RWPE1 (cell line): ENCODE results near the gene SLC4A9.

Source experiments
- CTCF ChIA-PET: fragments of 350-600 bp; sonication (Branson Sonifier 250); formaldehyde crosslinking; extraction: SDS; loops from one replicate; lab custom pipeline; 2021; lab: Yijun Ruan, JAX
- POLR2A ChIA-PET: fragments of 400-600 bp; formaldehyde crosslinking; extraction: SDS; loops from one replicate; lab custom pipeline; 2020; ENCODE audit warnings: antibody characterized with exemption; ENCODE audit not compliant: low non-redundant PET; lab: Yijun Ruan, JAX
- DNase-seq: peaks from one replicate; pipeline ENCODE4 v3.0.0; 2012; ENCODE audit warnings: low spot score
- H3K27ac ChIP-seq: fragments of 450-650 bp; 2 replicates; pipeline ENCODE4 v1.5.1; 2017
- TF ChIP-seq, protein P1 (sequence below): fragments of 450-650 bp; conservative IDR thresholded peaks from 2 replicates; pipeline ENCODE4 v1.5.1; 2017; ENCODE audit warnings: low read depth, mild to moderate bottlenecking

Gene SLC4A9

DNA sequence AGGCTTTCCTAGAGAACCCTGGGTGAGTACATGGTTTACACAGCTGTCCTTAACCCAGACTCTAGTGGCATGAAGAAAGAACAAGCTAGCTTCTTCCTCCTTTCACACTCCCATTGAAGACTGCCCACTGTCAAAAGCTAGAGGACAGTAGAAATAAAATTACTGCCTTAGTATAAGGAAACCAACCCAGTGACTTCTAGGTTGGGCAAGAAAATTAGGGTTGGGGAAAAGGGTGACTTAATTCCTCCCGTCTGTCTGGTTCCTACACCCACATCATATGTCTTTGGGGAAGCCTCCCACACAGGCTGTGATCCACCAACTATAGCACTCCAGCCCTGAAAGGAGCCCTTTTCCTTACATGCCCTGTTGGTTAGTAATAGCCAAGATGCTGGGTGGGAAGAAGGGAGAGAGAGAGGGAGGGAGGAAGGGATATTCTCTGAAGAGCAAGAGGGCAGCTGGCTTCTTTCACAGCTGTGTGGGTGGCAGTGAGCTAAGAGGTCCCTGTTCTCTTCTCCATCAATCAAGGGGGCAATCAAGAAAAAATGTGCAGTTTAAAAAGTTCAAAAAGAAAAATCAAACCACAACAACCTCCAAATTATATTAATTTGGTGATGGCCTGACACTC lies 35.3 kb upstream of the SLC4A9 start:
- no peak for DNase-seq
- TF ChIP-seq, protein P1, sequence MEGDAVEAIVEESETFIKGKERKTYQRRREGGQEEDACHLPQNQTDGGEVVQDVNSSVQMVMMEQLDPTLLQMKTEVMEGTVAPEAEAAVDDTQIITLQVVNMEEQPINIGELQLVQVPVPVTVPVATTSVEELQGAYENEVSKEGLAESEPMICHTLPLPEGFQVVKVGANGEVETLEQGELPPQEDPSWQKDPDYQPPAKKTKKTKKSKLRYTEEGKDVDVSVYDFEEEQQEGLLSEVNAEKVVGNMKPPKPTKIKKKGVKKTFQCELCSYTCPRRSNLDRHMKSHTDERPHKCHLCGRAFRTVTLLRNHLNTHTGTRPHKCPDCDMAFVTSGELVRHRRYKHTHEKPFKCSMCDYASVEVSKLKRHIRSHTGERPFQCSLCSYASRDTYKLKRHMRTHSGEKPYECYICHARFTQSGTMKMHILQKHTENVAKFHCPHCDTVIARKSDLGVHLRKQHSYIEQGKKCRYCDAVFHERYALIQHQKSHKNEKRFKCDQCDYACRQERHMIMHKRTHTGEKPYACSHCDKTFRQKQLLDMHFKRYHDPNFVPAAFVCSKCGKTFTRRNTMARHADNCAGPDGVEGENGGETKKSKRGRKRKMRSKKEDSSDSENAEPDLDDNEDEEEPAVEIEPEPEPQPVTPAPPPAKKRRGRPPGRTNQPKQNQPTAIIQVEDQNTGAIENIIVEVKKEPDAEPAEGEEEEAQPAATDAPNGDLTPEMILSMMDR: no peak
- H3K27ac ChIP-seq: no peak overlapping the region
- POLR2A ChIA-PET: no interaction called here
- CTCF ChIA-PET: interaction anchor here (0.6 to 1.8 kb wide), 3 partner anchors 27 to 223 kb away, joined by 3 to 7 read pairs (median 4); no protein-coding TSS in a partner anchor

- no peak for DNase-seq
- CTCF ChIA-PET: interaction anchor here (1.8 kb wide), 1 partner anchor 81 kb away, joined by 7 read pairs; no protein-coding TSS in a partner anchor
- TF ChIP-seq, protein P1: no peak
- POLR2A ChIA-PET: no interaction called here
- H3K27ac ChIP-seq: no peak overlapping the region
These were observed 34.5 kb upstream of the SLC4A9 start for GRCh38 chr5:140325486-140325885.

- no peak overlapping the region for H3K27ac ChIP-seq
- ChIA-PET CTCF (interaction anchor here (0.6 to 0.8 kb wide), 2 partner anchors 47 to 83 kb away, joined by 3 read pairs; no protein-coding TSS in a partner anchor), POLR2A (no interaction called here)
- DNase-seq: no peak
- TF ChIP-seq, protein P1: no peak
These were observed 32.4 kb upstream of the SLC4A9 start for GRCh38 chr5:140327589-140327988.

DNA sequence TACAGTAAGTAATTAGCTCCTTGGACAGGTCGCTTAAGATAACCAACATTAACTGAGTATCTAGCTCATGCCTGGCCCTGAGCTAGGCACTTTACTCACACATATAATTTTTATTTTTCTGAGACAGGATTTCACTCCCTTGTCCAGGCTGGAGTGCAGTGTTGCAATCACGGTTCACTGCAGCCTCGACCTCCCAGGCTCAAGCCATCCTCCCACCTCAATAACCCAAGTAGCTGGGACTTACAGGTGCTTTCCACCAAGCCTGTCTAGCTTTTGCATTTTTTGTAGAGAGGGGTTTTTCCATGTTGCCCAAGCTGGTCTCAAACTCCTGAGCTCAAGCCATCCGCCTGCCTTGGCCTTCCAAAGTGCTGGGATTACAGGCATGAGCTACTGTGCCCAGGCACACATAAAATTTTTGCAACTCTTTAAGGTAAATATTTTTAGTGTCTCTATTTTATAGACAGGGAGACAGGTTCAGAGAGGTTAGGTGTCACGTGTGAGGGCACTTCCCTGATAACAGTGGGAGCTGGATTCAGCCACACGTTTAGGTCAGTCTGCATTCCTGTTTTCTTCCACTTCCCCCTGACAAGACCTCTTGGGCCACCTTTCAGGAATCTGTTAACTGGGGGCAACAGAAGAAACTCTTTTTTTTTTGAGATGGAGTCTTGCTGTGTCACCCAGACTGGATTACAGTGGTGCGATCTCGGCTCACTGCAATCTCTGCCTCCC lies 31.8 kb upstream of the SLC4A9 start:
- TF ChIP-seq, protein P1: no peak
- ChIA-PET POLR2A (interaction anchor here (0.6 kb wide), 1 partner anchor 728 kb away, joined by 3 read pairs; no protein-coding TSS in a partner anchor), CTCF (interaction anchor here (0.6 to 0.8 kb wide), 3 partner anchors 48 to 215 kb away, joined by 3 read pairs; no protein-coding TSS in a partner anchor)
- H3K27ac ChIP-seq: no peak overlapping the region
- no peak for DNase-seq

GRCh38 chr5:140329739-140330481 lies 30.1 kb upstream of the SLC4A9 start:
- ChIA-PET CTCF (interaction anchor here (0.5 to 1.5 kb wide), 5 partner anchors 13 to 90 kb away, joined by 4 to 9 read pairs (median 5); partner anchors contain the start of gene HBEGF), POLR2A (interaction anchor here (1.0 kb wide), 1 partner anchor 15 kb away, joined by 3 read pairs; no protein-coding TSS in a partner anchor)
- H3K27ac ChIP-seq: no peak overlapping the region
- DNase-seq: no peak
- TF ChIP-seq, protein P1: no peak

DNA sequence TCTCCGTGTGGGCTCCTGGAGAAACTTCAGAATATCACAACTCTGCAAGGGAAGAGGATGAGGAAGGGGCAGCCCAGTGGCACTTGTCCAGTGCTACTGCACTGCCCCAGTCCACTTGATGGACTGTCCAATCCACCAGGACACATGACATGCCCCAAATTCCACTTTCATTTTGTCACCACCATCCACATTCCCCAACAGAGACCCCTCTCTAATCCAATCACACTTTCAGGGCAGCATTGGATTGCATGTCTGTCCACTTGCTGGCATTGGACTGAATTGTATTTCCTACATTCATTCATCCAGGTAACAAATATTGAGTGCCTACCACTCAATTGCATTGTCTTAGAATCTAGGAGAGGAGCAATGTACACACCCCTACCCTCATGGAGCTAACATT lies 28.4 kb upstream of the SLC4A9 start:
- DNase-seq: no peak
- TF ChIP-seq, protein P1: no peak
- ChIA-PET CTCF (interaction anchor here (0.7 kb wide), 1 partner anchor 136 kb away, joined by 3 read pairs; no protein-coding TSS in a partner anchor), POLR2A (no interaction called here)
- H3K27ac ChIP-seq: no peak overlapping the region
